ENCODE measurements around the gene XXYLT1.

Gene XXYLT1

DNA sequence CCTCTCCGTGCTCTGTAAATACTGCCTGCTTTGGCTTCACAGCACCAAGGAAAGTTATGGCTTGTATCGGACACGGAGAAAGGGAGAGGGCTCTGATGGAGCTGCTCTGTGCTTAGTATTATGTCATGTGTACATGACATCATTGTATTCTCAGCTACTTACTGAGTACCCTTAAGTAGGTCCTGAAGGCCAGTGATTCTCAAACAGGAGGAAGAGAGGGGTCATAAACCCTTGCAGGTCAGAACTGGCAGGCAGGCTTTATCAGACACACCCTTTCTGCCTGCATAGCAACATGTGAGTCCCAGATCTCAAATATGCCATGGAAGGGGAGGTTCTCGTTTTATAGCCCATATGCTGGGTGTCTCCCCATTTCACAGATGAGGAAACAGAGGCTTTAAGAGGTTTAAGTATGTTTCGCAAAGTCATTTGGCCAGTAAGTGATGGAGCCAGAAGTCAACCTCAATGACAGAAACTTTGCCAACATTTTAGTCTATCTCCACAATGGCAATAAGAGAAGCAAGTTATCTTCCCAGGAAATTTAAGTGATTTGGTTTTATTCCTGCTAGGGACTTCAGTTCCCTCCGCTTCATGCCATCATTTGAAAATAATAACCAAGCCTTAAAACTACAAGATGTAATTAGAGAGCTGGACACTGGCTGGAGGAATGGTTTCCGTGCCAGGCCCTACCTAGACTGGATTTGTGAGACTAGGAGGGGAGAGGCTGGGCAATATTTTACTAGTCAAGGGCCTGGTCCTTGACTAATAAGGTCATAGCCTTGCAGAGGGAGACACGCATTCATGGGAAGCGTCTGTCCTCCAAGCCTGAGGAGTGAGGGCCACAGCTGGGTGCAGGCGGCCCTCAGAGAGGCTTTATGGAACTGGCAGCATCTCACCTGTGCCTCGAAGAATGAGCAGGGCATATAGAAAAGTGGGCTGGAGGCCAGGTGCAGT lies 133.0 kb downstream of the XXYLT1 start:
- Mint-ChIP-seq H3K27me3 (ENCODE audit: low read depth) (no peaks in the 10 kb centered on the region), H3K9me3 (peaks cover 26% of the 10 kb centered on the region), H3K4me3 (no peak overlapping the region), H3K27ac (no peak overlapping the region), H3K36me3 (ENCODE audit: low read depth) (peaks cover 16% of the 10 kb centered on the region), H3K4me1 (ENCODE audit: low read depth) (no peaks in the 10 kb centered on the region)

DNA sequence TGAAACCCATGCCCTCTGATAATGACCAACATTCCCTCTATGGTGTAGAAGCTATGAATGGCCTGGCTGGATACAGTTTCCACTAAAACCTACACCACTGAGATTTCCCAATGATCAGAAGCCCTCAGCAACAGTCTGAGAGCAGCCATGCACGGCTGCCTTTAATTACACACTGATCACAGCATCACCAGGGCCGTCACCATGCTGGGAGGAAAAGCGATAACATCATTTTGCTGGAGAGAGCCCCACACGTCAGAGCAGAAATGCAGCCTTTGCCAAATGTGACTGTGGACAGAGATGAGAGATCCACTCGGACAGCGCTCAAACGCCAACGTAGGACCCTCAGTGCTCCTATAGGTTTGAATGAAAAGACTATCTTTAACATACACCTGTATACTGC lies 135.0 kb downstream of the XXYLT1 start:
- Mint-ChIP-seq H3K27me3 (ENCODE audit: low read depth) (no peaks in the 10 kb centered on the region), H3K36me3 (ENCODE audit: low read depth) (peaks cover 7% of the 10 kb centered on the region), H3K4me3 (no peak overlapping the region), H3K27ac (no peak overlapping the region), H3K9me3 (peaks cover 11% of the 10 kb centered on the region), H3K4me1 (ENCODE audit: low read depth) (no peaks in the 10 kb centered on the region)

DNA sequence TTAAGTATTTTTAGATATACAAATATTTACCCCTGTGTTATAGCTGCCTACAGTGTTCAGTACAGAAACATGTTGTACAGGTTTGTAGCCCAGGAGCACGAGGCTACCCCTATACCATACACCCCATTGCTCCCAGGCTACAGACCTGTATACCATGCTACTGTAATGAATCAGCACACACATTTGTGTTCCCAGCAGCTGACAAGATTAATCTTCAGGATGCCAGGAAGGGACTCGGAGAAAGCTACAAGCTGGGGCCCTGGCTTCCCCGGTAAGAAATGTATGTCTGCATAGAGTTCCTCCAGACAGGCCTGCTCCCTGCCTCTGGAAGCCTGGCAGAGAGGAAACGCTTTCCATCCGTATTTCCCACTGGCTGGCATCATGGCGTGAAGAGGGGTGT lies 136.5 kb downstream of the XXYLT1 start:
- Mint-ChIP-seq H3K36me3 (ENCODE audit: low read depth) (peaks cover under 1% of the 10 kb centered on the region), H3K4me1 (ENCODE audit: low read depth) (peaks cover 11% of the 10 kb centered on the region), H3K27me3 (ENCODE audit: low read depth) (no peaks in the 10 kb centered on the region), H3K27ac (no peak overlapping the region), H3K9me3 (no peaks in the 10 kb centered on the region), H3K4me3 (no peak overlapping the region)

DNA sequence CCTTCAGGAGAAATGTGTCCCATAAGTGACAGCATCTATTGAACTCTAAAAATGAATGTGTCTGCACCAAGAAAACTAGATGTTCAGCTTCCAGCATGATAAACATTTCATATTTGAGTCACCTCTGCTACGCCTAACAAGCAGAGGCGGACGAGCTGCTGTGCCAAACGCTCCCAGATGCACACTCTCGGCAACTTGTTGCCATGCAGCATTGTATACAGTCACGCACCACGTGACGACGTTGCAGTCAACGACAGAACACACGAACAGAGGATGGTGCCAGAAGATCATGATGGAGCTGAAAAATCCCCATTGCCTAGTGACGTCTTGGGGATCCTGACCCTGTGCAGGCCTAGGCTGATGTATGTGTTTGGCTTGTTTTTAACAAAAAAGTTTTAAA lies 137.5 kb downstream of the XXYLT1 start:
- peaks cover 2% of the 10 kb centered on the region for H3K36me3 Mint-ChIP-seq (ENCODE audit: low read depth)
- peaks cover 21% of the 10 kb centered on the region for H3K4me1 Mint-ChIP-seq (ENCODE audit: low read depth)
- no peak overlapping the region for H3K4me3 Mint-ChIP-seq
- H3K27ac Mint-ChIP-seq = no peak overlapping the region
- no peaks in the 10 kb centered on the region for H3K27me3 Mint-ChIP-seq (ENCODE audit: low read depth)
- H3K9me3 Mint-ChIP-seq = no peaks in the 10 kb centered on the region

DNA sequence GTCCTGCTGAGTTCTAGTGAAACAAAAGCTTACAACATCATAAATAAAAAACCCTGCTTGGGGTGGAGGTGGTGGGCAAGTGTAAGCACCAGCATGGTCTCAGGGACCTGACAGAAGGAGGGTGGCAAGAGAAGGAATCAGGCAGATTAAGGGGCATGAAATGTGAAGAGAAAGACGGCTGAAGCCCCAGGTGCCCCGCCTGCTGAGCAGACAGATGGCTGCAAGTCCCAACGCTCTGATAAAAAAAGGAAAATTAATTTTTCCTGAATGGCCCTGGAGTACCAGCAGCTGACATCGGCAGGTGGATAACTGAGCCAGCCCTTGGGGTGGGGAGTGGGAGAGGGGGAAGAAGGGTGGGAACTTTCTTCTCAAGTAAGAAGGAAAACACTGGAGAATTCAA lies 137.9 kb downstream of the XXYLT1 start:
- no peak overlapping the region for H3K27ac Mint-ChIP-seq
- H3K27me3 Mint-ChIP-seq (ENCODE audit: low read depth) = no peaks in the 10 kb centered on the region
- peaks cover 3% of the 10 kb centered on the region for H3K36me3 Mint-ChIP-seq (ENCODE audit: low read depth)
- H3K4me1 Mint-ChIP-seq (ENCODE audit: low read depth) = peaks cover 25% of the 10 kb centered on the region
- H3K9me3 Mint-ChIP-seq = no peaks in the 10 kb centered on the region
- no peak overlapping the region for H3K4me3 Mint-ChIP-seq

DNA sequence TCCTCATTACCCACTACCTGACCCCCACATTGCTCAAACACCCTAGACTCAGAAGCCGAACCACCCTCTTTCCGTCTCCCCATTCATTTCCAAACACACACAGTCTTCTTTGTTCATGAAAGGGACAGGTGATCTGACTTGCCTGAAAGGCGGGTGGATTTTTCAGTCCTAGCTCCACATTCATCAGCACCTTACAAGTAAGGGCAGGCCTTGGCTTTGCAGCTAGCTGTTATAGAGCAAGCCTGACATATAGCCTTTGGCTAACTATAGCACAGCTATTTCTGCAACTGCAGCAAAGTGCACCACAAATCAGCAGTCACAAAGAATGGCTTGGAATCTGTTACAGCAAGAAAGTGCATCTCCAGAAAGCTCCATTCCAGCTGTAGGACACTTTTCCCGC lies 139.8 kb downstream of the XXYLT1 start:
- Mint-ChIP-seq H3K36me3 (ENCODE audit: low read depth) (peaks cover 3% of the 10 kb centered on the region), H3K4me1 (ENCODE audit: low read depth) (peaks cover 25% of the 10 kb centered on the region), H3K27me3 (ENCODE audit: low read depth) (no peaks in the 10 kb centered on the region), H3K27ac (no peak overlapping the region), H3K4me3 (no peak overlapping the region), H3K9me3 (no peaks in the 10 kb centered on the region)

DNA sequence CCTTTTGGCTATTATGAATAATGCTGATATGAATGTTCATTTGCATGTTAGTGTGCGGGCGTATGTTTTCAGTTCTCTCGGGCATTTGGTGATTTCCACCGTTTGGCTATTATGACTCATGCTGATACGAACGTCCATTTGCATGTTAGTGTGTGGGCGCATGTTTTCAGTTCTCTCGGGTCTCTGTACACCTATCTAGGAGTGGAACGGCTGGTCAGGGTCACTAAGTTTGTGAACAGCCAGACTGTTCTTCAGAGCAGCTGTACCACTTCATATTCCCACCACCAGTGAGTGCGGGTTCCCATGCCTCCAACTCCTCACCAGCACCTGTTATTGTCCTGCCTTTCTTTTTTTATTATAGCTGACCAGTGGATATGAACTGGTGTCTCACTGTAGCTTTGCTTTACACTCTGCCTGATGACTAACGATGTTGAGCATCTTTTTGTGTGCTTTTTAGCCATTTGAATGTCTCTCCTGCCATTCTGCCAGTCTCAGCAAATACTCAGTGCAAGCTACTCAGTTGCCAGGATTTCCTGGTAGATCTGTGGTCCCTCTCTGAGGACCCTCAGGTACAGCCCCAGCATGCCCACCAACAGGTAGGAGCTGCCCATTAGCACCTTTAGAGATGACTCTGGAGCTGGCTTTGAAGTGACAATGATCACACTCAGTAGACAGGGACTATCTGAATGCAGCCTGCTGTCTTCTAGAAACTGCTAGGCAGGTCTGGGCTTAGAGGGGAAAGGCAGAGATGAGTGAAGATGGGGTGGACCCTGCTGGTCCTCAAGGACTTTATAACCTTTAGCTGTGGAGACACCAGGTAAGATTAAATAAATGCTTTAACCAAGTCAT lies 141.1 kb downstream of the XXYLT1 start:
- H3K4me1 Mint-ChIP-seq (ENCODE audit: low read depth) = peaks cover 25% of the 10 kb centered on the region
- H3K27me3 Mint-ChIP-seq (ENCODE audit: low read depth) = no peaks in the 10 kb centered on the region
- H3K4me3 Mint-ChIP-seq = peak overlapping the region; percentile 37
- peak overlapping the region; percentile 79 for H3K27ac Mint-ChIP-seq
- H3K36me3 Mint-ChIP-seq (ENCODE audit: low read depth) = peaks cover 3% of the 10 kb centered on the region
- no peaks in the 10 kb centered on the region for H3K9me3 Mint-ChIP-seq

DNA sequence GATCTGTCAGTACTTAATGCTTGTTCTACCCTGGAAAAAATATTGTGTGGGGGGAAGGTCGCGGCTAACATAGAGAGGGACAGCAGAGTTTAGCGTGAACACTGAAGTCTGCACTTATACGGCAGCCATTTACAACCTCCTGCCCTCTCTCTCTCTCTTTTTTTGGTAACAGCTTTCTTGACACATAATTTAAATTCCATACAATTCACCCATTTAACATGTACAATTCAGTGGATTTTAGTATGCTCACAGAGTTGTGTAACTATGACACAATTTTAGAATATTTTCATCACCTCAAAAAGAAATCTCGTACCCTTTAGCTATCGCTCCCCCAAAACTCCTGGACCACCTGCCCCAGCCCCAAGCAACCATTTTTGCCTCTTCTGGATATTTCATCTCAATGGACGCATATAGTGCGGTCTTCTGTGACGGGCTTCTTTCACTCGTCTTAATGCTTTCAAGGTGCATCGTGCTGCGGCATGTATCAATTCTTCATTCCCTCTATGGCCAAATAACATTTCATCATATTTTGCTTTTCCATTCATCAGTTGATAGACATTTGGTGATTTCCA lies 141.8 kb downstream of the XXYLT1 start:
- H3K4me3 Mint-ChIP-seq = peak overlapping the region; percentile 37
- H3K4me1 Mint-ChIP-seq (ENCODE audit: low read depth) = peaks cover 25% of the 10 kb centered on the region

DNA sequence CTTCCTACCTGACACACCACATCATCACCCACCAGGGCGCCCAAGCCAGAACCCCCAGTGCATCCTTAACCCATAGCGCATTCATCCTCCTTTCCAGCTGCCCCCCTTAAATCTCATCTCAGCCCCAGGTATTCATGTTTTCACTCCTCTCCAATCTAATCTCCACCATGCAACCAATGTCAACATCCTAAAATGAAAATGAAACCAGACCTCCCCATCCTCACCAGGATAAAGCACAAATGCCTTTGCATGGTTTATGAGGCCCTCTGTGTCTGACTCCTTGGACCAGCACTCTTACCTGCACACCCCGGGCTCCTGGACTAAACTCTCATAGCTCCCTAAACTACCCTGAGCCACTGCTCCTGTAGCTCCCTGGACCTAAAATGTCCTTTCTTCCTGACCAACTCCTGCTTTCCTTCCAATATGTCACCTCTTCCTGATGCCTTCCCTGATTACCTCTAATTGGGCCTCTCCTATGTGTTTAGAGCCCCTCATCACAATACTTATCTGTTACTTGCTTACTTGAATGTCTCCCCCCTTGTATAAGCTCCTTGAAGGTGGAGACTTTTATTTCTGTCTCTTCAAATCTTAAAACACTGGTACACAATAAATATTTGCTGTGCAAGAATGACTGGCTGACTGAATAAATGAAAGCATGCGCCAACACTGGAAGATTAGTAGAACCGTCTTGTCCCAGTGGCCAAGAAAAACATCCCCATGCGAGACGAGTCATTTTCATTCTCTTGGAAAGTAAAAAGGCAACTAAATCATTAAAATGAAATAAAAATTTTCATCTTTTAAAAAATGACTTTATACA lies 142.5 kb downstream of the XXYLT1 start:
- H3K27ac Mint-ChIP-seq = peak overlapping the region; percentile 49
- peaks cover 25% of the 10 kb centered on the region for H3K4me1 Mint-ChIP-seq (ENCODE audit: low read depth)
- peaks cover 3% of the 10 kb centered on the region for H3K36me3 Mint-ChIP-seq (ENCODE audit: low read depth)
- H3K27me3 Mint-ChIP-seq (ENCODE audit: low read depth) = no peaks in the 10 kb centered on the region
- H3K4me3 Mint-ChIP-seq = peak overlapping the region; percentile 3
- H3K9me3 Mint-ChIP-seq = no peaks in the 10 kb centered on the region

More for the DNA sequence above, 141.8 kb downstream of the XXYLT1 start:
- H3K9me3 Mint-ChIP-seq = no peaks in the 10 kb centered on the region
- peaks cover 3% of the 10 kb centered on the region for H3K36me3 Mint-ChIP-seq (ENCODE audit: low read depth)
- peak overlapping the region; percentile 79 for H3K27ac Mint-ChIP-seq
- H3K27me3 Mint-ChIP-seq (ENCODE audit: low read depth) = no peaks in the 10 kb centered on the region

DNA sequence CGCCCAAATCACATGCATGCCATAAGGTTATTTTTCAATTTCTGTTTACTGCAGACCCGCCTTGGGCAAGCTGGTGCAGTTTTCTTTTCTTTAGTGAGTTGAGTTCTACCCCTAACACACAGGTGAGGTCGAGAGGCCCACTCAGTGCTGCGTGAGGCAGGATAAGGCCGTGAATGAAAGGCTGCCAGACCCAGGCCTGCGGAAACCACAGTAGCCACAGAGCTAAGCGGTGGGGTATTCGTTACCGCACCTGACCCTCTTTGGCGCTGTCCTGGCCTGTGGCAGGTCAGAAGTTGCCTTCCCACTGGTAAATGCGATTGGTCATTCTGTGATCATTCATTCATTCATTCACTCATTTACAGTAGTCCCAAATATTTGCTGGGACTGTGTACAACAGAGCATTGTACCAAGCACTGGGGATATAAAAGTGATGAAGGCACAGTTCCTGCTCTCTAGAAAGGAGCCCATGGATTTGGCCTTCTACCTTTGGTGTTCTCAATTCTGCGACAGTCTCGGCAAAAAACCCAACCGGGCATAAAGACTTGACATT lies 144.8 kb downstream of the XXYLT1 start:
- Mint-ChIP-seq H3K4me3 (no peak overlapping the region), H3K27me3 (ENCODE audit: low read depth) (no peaks in the 10 kb centered on the region), H3K4me1 (ENCODE audit: low read depth) (peaks cover 25% of the 10 kb centered on the region), H3K9me3 (no peaks in the 10 kb centered on the region), H3K36me3 (ENCODE audit: low read depth) (peaks cover 3% of the 10 kb centered on the region), H3K27ac (no peak overlapping the region)

DNA sequence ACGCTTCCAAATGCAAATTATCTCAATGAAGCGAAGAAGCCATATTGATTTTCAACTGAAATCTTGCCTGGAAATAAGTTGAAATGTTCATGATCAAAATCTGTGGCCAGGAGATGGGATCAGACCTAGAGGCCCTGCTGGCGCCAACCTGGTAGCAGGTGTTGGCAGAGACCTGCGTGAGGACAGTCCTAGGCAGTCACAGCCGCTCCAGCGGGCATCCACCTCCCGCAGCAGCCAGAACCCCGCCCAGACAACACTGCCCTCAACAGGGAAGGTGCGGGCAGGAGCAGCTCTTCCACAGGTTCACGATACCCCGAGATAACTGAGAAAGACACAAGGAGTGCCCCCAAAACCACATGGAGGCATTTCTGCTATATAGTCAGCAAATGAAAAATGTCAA lies 145.3 kb downstream of the XXYLT1 start:
- H3K4me1 Mint-ChIP-seq (ENCODE audit: low read depth) = peaks cover 25% of the 10 kb centered on the region

DNA sequence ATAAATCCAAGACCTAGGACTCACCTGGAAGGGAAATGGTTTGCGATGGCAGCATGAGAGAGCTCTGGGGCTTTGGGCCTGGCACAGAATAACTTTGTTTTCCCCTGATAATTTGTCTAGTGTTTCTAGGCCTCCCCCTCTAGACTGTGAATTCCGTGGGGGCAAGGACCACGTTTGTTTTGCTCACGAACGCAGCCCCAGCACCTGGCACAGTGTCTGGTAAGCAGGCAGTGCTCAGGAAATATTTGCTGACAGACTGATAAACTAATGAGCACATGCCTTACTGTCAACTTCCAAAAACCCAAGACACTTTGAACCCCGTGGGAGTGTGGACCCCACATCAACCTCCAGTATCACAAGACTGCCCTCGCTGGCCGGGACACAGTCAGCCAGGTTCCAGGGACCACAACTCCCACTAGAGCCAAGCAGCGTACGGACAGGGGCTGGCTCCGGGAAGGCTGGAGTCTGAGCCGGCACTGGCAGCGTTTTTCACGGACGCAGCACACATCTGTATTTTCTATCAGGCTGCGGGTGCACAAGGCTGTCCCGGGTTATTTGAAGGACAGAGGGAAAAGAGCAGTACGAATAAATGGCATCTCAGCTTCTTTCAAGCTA lies 146.5 kb downstream of the XXYLT1 start:
- H3K4me3 Mint-ChIP-seq = no peak overlapping the region
- no peak overlapping the region for H3K27ac Mint-ChIP-seq
- no peaks in the 10 kb centered on the region for H3K27me3 Mint-ChIP-seq (ENCODE audit: low read depth)
- H3K4me1 Mint-ChIP-seq (ENCODE audit: low read depth) = peaks cover 15% of the 10 kb centered on the region
- no peaks in the 10 kb centered on the region for H3K9me3 Mint-ChIP-seq
- H3K36me3 Mint-ChIP-seq (ENCODE audit: low read depth) = peaks cover 3% of the 10 kb centered on the region

More for the DNA sequence above, 145.3 kb downstream of the XXYLT1 start:
- H3K4me3 Mint-ChIP-seq = no peak overlapping the region
- peaks cover 3% of the 10 kb centered on the region for H3K36me3 Mint-ChIP-seq (ENCODE audit: low read depth)
- no peaks in the 10 kb centered on the region for H3K27me3 Mint-ChIP-seq (ENCODE audit: low read depth)
- H3K9me3 Mint-ChIP-seq = no peaks in the 10 kb centered on the region
- no peak overlapping the region for H3K27ac Mint-ChIP-seq

DNA sequence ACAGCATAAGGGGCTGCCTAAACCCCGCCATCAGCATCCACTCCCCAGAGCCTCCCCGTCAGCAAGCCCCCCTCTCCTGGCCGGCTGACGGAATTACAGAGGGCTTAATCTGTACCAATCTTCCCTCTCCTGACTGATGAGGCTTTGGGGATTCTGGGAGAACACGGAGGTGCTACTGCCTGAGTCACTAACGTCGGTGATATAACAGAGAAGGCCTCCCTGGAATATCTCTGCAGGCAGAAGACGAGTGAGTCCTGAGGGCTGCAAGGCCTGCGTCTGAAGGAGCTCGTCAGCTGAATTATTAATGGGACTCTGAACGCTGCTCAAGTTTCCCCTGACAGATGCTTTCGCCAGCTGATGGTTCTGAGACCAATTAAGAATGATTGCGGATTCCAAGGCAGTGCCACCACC lies 147.7 kb downstream of the XXYLT1 start:
- Mint-ChIP-seq H3K27me3 (ENCODE audit: low read depth) (no peaks in the 10 kb centered on the region), H3K36me3 (ENCODE audit: low read depth) (peaks cover 1% of the 10 kb centered on the region), H3K27ac (no peak overlapping the region), H3K4me3 (no peak overlapping the region), H3K4me1 (ENCODE audit: low read depth) (peaks cover 3% of the 10 kb centered on the region), H3K9me3 (no peaks in the 10 kb centered on the region)

Measured in T-helper 1 cell treated with Interleukin-12 subunit alpha and Interleukin-12 subunit beta and Interleukin-4 antibody, amounts not matched to agents 30 μg/mL and 1 μg/mL, for 36 hours (primary cell).